Dendritic cell treated with granulocyte-macrophage colony-stimulating factor and Interleukin-4, amounts not matched to agents 40 ng/mL and 50 ng/mL, for 4 days (primary cell): ENCODE results near the gene WWP2.

ENCODE experiments used
- H3K27ac Mint-ChIP-seq: one replicate; pipeline ENCODE4 v1.8.0; 2022; ENCODE audit warnings: mild to moderate bottlenecking, mixed read lengths
- H3K27me3 Mint-ChIP-seq: one replicate; pipeline ENCODE4 v1.8.0; 2022; ENCODE audit warnings: mild to moderate bottlenecking, mixed read lengths
- H3K36me3 Mint-ChIP-seq: one replicate; pipeline ENCODE4 v1.8.0; 2022; ENCODE audit warnings: low read depth, mixed read lengths
- H3K4me1 Mint-ChIP-seq: one replicate; pipeline ENCODE4 v1.8.0; 2022; ENCODE audit warnings: low read depth, mixed read lengths
- H3K4me3 Mint-ChIP-seq: one replicate; pipeline ENCODE4 v1.8.0; 2022; ENCODE audit warnings: mild to moderate bottlenecking, moderate library complexity, mixed read lengths
- H3K9me3 Mint-ChIP-seq: one replicate; pipeline ENCODE4 v1.8.0; 2022; ENCODE audit warnings: mixed read lengths
- intact Hi-C: fragments of 100-400 bp; cut with micrococcal nuclease; formaldehyde crosslinking; loops from one replicate; pipeline ENCODE4 v1.15.0; 2022

WWP2 gene

DNA sequence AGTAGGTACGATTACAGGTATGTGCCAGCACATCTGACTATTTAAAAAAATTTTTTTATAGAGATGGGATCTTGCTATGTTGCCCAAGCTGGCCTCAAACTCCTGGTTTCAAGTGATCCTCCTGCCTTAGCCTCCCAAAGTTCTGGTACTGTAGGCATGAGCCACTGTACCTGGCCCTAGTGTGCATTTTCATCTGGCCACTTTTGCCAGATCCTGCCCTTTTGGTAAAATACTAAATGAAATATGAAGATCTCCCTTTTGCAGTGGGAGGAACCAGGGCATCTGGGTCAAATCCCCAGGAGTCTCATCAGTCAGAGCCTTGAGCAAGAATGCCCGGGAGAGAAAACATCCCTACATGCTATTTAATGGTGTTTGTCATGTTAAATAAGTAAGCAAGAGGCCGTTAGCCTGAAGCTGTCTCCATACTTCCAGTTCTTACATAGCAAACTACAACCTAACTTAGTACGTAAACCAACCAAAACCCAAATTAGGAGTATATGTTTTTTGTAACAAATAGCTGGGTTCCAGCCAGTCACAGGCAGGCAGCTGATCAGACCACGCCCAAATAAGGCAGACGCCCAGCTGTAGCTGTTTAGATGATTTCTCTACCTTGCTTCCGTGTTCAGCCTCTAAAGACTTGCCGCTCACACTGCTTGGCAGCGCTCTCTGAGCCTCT, 142.5 kb downstream of the WWP2 start:
- Mint-ChIP-seq H3K27ac (no peak overlapping the region), H3K4me3 (no peak overlapping the region), H3K27me3 (no peaks in the 10 kb centered on the region), H3K9me3 (no peaks in the 10 kb centered on the region), H3K4me1 (no peaks in the 10 kb centered on the region), H3K36me3 (peaks cover 70% of the 10 kb centered on the region)
- intact Hi-C loops, result no loop called here

- no peaks in the 10 kb centered on the region for H3K27me3 Mint-ChIP-seq
- intact Hi-C loops, result no loop called here
- H3K4me3 Mint-ChIP-seq, result no peak overlapping the region
- peaks cover 76% of the 10 kb centered on the region for H3K36me3 Mint-ChIP-seq
- no peaks in the 10 kb centered on the region for H3K4me1 Mint-ChIP-seq
- H3K27ac Mint-ChIP-seq, result no peak overlapping the region
- no peaks in the 10 kb centered on the region for H3K9me3 Mint-ChIP-seq
These were observed 143.0 kb downstream of the WWP2 start for GRCh38 chr16:69905171-69905555.

GRCh38 chr16:69906838-69907401, 144.8 kb downstream of the WWP2 start:
- no peaks in the 10 kb centered on the region for H3K9me3 Mint-ChIP-seq
- H3K36me3 Mint-ChIP-seq, result peaks cover 77% of the 10 kb centered on the region
- no peaks in the 10 kb centered on the region for H3K27me3 Mint-ChIP-seq
- no peak overlapping the region for H3K27ac Mint-ChIP-seq
- intact Hi-C loops, result no loop called here
- H3K4me3 Mint-ChIP-seq, result no peak overlapping the region
- H3K4me1 Mint-ChIP-seq, result no peaks in the 10 kb centered on the region

GRCh38 chr16:69909043-69909442, 146.9 kb downstream of the WWP2 start:
- Mint-ChIP-seq H3K27me3 (no peaks in the 10 kb centered on the region), H3K4me1 (no peaks in the 10 kb centered on the region), H3K9me3 (no peaks in the 10 kb centered on the region), H3K27ac (no peak overlapping the region), H3K4me3 (no peak overlapping the region), H3K36me3 (peaks cover 73% of the 10 kb centered on the region)
- intact Hi-C loops, result no loop called here

GRCh38 chr16:69909760-69910159, 147.6 kb downstream of the WWP2 start:
- no peak overlapping the region for H3K27ac Mint-ChIP-seq
- H3K4me3 Mint-ChIP-seq, result no peak overlapping the region
- intact Hi-C loops, result no loop called here
- no peaks in the 10 kb centered on the region for H3K27me3 Mint-ChIP-seq
- no peaks in the 10 kb centered on the region for H3K9me3 Mint-ChIP-seq
- H3K36me3 Mint-ChIP-seq, result peaks cover 78% of the 10 kb centered on the region
- H3K4me1 Mint-ChIP-seq, result no peaks in the 10 kb centered on the region

GRCh38 chr16:69910964-69911363, 148.8 kb downstream of the WWP2 start:
- Mint-ChIP-seq H3K4me1 (no peaks in the 10 kb centered on the region), H3K4me3 (no peak overlapping the region), H3K27me3 (no peaks in the 10 kb centered on the region), H3K36me3 (peaks cover 70% of the 10 kb centered on the region), H3K27ac (no peak overlapping the region), H3K9me3 (no peaks in the 10 kb centered on the region)
- intact Hi-C loops, result no loop called here

DNA sequence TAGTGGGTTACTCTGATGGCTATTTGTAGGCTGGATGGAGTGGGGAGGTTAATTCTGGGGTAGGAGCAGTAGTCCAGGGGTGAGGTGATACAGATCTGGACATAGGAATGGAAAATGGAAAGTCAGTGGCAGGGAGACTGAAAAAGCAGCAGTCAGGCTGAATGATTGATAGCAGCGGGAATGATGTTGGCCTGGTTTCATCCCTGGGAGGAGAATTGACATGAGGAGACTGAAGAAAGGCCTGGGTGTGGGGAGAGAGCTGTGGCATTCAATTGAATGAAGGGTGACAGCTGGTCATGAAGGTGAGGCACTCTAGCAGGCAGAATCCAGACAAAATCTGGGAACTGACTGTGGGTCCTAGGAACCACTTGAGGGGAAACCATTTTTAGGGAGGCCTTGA, 154.3 kb downstream of the WWP2 start:
- no peaks in the 10 kb centered on the region for H3K4me1 Mint-ChIP-seq
- intact Hi-C loops, result no loop called here

DNA sequence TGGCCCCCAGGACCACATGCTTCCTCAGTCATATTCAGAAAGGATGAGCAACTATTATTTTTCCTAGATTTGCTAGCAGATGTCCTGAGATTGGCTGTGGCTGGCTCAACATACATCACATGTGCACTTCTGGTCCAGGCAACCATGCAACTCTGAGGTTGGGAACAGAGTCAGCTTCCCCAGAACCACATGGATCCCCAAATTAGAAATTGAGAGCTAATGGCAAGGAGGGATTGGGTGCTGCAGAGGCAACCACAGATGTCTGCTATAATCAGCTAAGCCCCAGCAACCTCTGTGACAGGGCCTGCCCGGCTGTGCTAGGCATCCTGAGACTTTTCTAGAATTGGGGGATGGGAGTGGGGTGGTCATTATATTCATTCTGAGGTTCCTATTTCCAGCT, 155.2 kb downstream of the WWP2 start:
- no peaks in the 10 kb centered on the region for H3K9me3 Mint-ChIP-seq
- H3K27ac Mint-ChIP-seq, result no peak overlapping the region
- no peaks in the 10 kb centered on the region for H3K4me1 Mint-ChIP-seq
- H3K36me3 Mint-ChIP-seq, result peaks cover 82% of the 10 kb centered on the region
- no peak overlapping the region for H3K4me3 Mint-ChIP-seq
- H3K27me3 Mint-ChIP-seq, result no peaks in the 10 kb centered on the region
- intact Hi-C loops, result no loop called here

More for the DNA sequence above, 154.3 kb downstream of the WWP2 start:
- no peak overlapping the region for H3K4me3 Mint-ChIP-seq
- H3K36me3 Mint-ChIP-seq, result peaks cover 82% of the 10 kb centered on the region
- H3K27me3 Mint-ChIP-seq, result no peaks in the 10 kb centered on the region
- H3K27ac Mint-ChIP-seq, result no peak overlapping the region
- H3K9me3 Mint-ChIP-seq, result no peaks in the 10 kb centered on the region

- H3K27me3 Mint-ChIP-seq, result no peaks in the 10 kb centered on the region
- H3K9me3 Mint-ChIP-seq, result no peaks in the 10 kb centered on the region
- no peak overlapping the region for H3K27ac Mint-ChIP-seq
- no peak overlapping the region for H3K4me3 Mint-ChIP-seq
- no peaks in the 10 kb centered on the region for H3K4me1 Mint-ChIP-seq
- intact Hi-C loops, result no loop called here
- peaks cover 83% of the 10 kb centered on the region for H3K36me3 Mint-ChIP-seq
These were observed 155.6 kb downstream of the WWP2 start for GRCh38 chr16:69917739-69918138.

- no peaks in the 10 kb centered on the region for H3K4me1 Mint-ChIP-seq
- H3K9me3 Mint-ChIP-seq, result no peaks in the 10 kb centered on the region
- H3K27me3 Mint-ChIP-seq, result no peaks in the 10 kb centered on the region
- intact Hi-C loops, result no loop called here
- no peak overlapping the region for H3K4me3 Mint-ChIP-seq
- H3K36me3 Mint-ChIP-seq, result peaks cover 85% of the 10 kb centered on the region
- no peak overlapping the region for H3K27ac Mint-ChIP-seq
These were observed 156.1 kb downstream of the WWP2 start for GRCh38 chr16:69918241-69918640.

- Mint-ChIP-seq H3K4me1 (no peaks in the 10 kb centered on the region), H3K27me3 (no peaks in the 10 kb centered on the region), H3K36me3 (peaks cover 94% of the 10 kb centered on the region), H3K9me3 (no peaks in the 10 kb centered on the region), H3K27ac (no peak overlapping the region), H3K4me3 (no peak overlapping the region)
- intact Hi-C loops, result no loop called here
These were observed 159.0 kb downstream of the WWP2 start for GRCh38 chr16:69921127-69921526.

GRCh38 chr16:69922200-69922599, 160.1 kb downstream of the WWP2 start:
- Mint-ChIP-seq H3K4me1 (no peaks in the 10 kb centered on the region), H3K4me3 (no peak overlapping the region), H3K36me3 (peaks cover 94% of the 10 kb centered on the region), H3K27ac (no peak overlapping the region), H3K9me3 (no peaks in the 10 kb centered on the region), H3K27me3 (no peaks in the 10 kb centered on the region)
- intact Hi-C loops, result no loop called here

DNA sequence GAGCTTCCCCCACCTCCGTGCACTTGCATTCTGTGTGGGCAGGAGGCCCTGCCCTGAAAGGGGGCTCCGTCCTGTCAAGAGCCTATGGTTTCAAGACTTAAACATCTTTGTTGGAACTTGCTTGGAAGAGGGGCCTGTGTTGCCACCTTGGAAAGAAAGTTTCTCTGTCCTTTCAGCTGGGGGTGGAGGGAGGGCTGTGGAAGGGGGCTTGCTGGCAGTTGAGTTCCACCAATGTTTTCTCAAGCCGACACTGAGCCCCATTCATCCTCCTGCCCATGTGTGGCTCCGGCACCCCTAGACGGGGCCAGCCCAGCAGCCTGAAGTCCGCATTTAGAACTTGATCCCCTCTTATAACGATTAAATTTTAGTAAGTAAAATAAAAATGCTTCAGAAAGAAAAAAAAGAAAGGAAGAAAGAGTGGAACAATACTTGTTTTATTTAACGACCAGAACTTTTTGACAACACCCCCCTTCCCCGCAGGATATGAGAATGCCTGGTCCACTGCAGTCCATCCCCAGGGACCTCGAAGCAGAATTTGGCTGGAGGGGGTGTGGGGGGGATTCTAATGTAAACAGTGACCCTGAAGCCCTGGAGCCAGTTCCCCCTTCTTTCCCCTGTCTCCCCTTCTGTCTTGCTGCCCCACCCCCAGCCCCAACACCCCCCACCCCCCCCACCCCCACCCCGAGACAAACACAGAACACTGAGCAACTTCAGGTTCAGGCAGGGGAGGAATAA, 162.1 kb downstream of the WWP2 start:
- Mint-ChIP-seq H3K36me3 (peaks cover 89% of the 10 kb centered on the region), H3K9me3 (no peaks in the 10 kb centered on the region), H3K27me3 (no peaks in the 10 kb centered on the region), H3K27ac (no peak overlapping the region), H3K4me3 (no peak overlapping the region), H3K4me1 (no peaks in the 10 kb centered on the region)
- intact Hi-C loops, result no loop called here

- intact Hi-C loops, result no loop called here
- Mint-ChIP-seq H3K4me1 (no peaks in the 10 kb centered on the region), H3K4me3 (no peak overlapping the region), H3K27me3 (no peaks in the 10 kb centered on the region), H3K27ac (no peak overlapping the region), H3K36me3 (peaks cover 89% of the 10 kb centered on the region), H3K9me3 (no peaks in the 10 kb centered on the region)
These were observed 162.7 kb downstream of the WWP2 start for GRCh38 chr16:69924777-69925191.
